HEK293 (cell line): Measurements from ENCODE around the gene C2orf49.
A peak's percentile ranks its signal among the peaks of the same experiment; 100 is the strongest.

ENCODE experiments used
- CTCF ChIA-PET: fragments of 350-600 bp; formaldehyde crosslinking; extraction: SDS; loops from one replicate; lab custom pipeline; 2021; ENCODE audit warnings: antibody characterized with exemption; lab: Yijun Ruan, JAX
- POLR2A ChIA-PET: fragments of 300-600 bp; formaldehyde crosslinking; extraction: SDS; loops from one replicate; lab custom pipeline; 2020; ENCODE audit warnings: antibody characterized with exemption, inconsistent platforms; lab: Yijun Ruan, JAX
- H3K27ac ChIP-seq: fragments of 200-500 bp; sonication (Bioruptor generic); 2 replicates; pipeline ENCODE4 v1.5.1; 2014; ENCODE audit warnings: low read depth, low read length, control low read depth, inconsistent platforms; ENCODE audit errors: extremely low read depth
- H3K36me3 ChIP-seq, 2 experiments: fragments of 200-500 bp in 1 of 2; sonication (Bioruptor generic) in 1 of 2; 1 replicate in 1 of 2; 2 replicates in 1 of 2; pipeline ENCODE4 v1.5.1; 2014 to 2017; ENCODE audit warnings: inconsistent platforms in 2 of 2, low read length in 2 of 2; ENCODE audit not compliant: control insufficient read depth in 2 of 2, insufficient read depth in 1 of 2
- H3K4me1 ChIP-seq: fragments of 200-500 bp; sonication (Bioruptor generic); 2 replicates; pipeline ENCODE4 v1.5.1; 2014; ENCODE audit warnings: mild to moderate bottlenecking, low read length, inconsistent platforms; ENCODE audit not compliant: control insufficient read depth, insufficient read depth
- H3K4me3 ChIP-seq: 2 replicates; pipeline ENCODE4 v1.5.1; 2011; ENCODE audit warnings: low read depth, mild to moderate bottlenecking, control low read depth, low read length, moderate library complexity
- H3K9me3 ChIP-seq: fragments of 200-500 bp; sonication (Bioruptor generic); 2 replicates; pipeline ENCODE4 v1.5.1; 2014; ENCODE audit warnings: low read depth, low read length, inconsistent platforms; ENCODE audit not compliant: control insufficient read depth, insufficient read depth
- GLI2 ChIP-seq: fragments of 450-650 bp; formaldehyde crosslinking; IDR thresholded peaks from 2 replicates; pipeline ENCODE4; 2017; ENCODE audit warnings: missing biosample characterization, missing genetic modification characterization, low read depth, borderline replicate concordance
- GLI4 ChIP-seq: fragments of 450-650 bp; formaldehyde crosslinking; IDR thresholded peaks from 2 replicates; pipeline ENCODE4 v1.5.1; 2016; ENCODE audit warnings: missing biosample characterization, missing genetic modification characterization
- GLIS1 ChIP-seq: fragments of 450-650 bp; formaldehyde crosslinking; IDR thresholded peaks from 2 replicates; pipeline ENCODE4 v1.5.1; 2016; ENCODE audit warnings: missing biosample characterization, missing genetic modification characterization
- HOXA7 ChIP-seq: sonication (generic); formaldehyde crosslinking; IDR thresholded peaks from 2 replicates; pipeline ENCODE4 v1.8.1; 2022; ENCODE audit warnings: missing genetic modification reagents, borderline replicate concordance
- KLF1 ChIP-seq: fragments of 450-650 bp; formaldehyde crosslinking; IDR thresholded peaks from 2 replicates; pipeline ENCODE4 v1.5.1; 2016; ENCODE audit warnings: missing biosample characterization, missing genetic modification characterization
- KLF16 ChIP-seq: fragments of 450-650 bp; formaldehyde crosslinking; IDR thresholded peaks from 2 replicates; pipeline ENCODE4 v1.5.1; 2017; ENCODE audit warnings: missing biosample characterization, missing genetic modification characterization
- MEIS1 ChIP-seq: sonication (generic); formaldehyde crosslinking; IDR thresholded peaks from 2 replicates; pipeline ENCODE4 v1.8.1; 2022; ENCODE audit warnings: missing genetic modification reagents, mild to moderate bottlenecking, borderline replicate concordance
- REPIN1 ChIP-seq: fragments of 450-650 bp; formaldehyde crosslinking; IDR thresholded peaks from 2 replicates; pipeline ENCODE4 v1.5.1; 2017; ENCODE audit warnings: missing biosample characterization, missing genetic modification characterization, low read depth
- YY1 ChIP-seq: fragments of 450-650 bp; formaldehyde crosslinking; IDR thresholded peaks from 2 replicates; pipeline ENCODE4 v1.5.1; 2018; ENCODE audit warnings: missing biosample characterization, missing genetic modification characterization
- ZBTB8A ChIP-seq: fragments of 450-650 bp; formaldehyde crosslinking; IDR thresholded peaks from 2 replicates; pipeline ENCODE4 v1.5.1; 2016; ENCODE audit warnings: missing biosample characterization, missing genetic modification characterization
- ZFP37 ChIP-seq: fragments of 450-650 bp; formaldehyde crosslinking; IDR thresholded peaks from 2 replicates; pipeline ENCODE4 v1.5.1; 2016; ENCODE audit warnings: missing biosample characterization, missing genetic modification characterization
- ZIC2 ChIP-seq: fragments of 450-650 bp; formaldehyde crosslinking; IDR thresholded peaks from 2 replicates; pipeline ENCODE4 v1.5.1; 2016; ENCODE audit warnings: missing biosample characterization, missing genetic modification characterization
- ZNF112 ChIP-seq: fragments of 450-650 bp; formaldehyde crosslinking; IDR thresholded peaks from 2 replicates; pipeline ENCODE4 v1.5.0; 2017; ENCODE audit warnings: missing biosample characterization, missing genetic modification characterization
- ZNF157 ChIP-seq: fragments of 450-650 bp; formaldehyde crosslinking; IDR thresholded peaks from 2 replicates; pipeline ENCODE4 v1.5.1; 2016; ENCODE audit warnings: missing biosample characterization, missing genetic modification characterization
- ZNF214 ChIP-seq: fragments of 450-650 bp; formaldehyde crosslinking; IDR thresholded peaks from 2 replicates; pipeline ENCODE4 v1.5.1; 2017; ENCODE audit warnings: missing biosample characterization, mild to moderate bottlenecking, missing genetic modification characterization, borderline replicate concordance
- ZNF404 ChIP-seq: fragments of 450-650 bp; formaldehyde crosslinking; IDR thresholded peaks from 2 replicates; pipeline ENCODE4 v1.5.1; 2017; ENCODE audit warnings: missing biosample characterization, missing genetic modification characterization
- ZNF48 ChIP-seq: fragments of 450-650 bp; formaldehyde crosslinking; IDR thresholded peaks from 2 replicates; pipeline ENCODE4 v1.5.1; 2016; ENCODE audit warnings: missing biosample characterization, missing genetic modification characterization
- ZNF529 ChIP-seq: fragments of 450-650 bp; formaldehyde crosslinking; IDR thresholded peaks from 2 replicates; pipeline ENCODE4 v1.5.1; 2017; ENCODE audit warnings: missing genetic modification characterization, missing biosample characterization; ENCODE audit not compliant: insufficient replicate concordance
- ZNF558 ChIP-seq: fragments of 450-650 bp; formaldehyde crosslinking; IDR thresholded peaks from 2 replicates; pipeline ENCODE4 v1.5.1; 2016; ENCODE audit warnings: missing biosample characterization, missing genetic modification characterization
- ZNF560 ChIP-seq: fragments of 450-650 bp; formaldehyde crosslinking; IDR thresholded peaks from 2 replicates; pipeline ENCODE4 v1.5.1; 2017; ENCODE audit warnings: missing biosample characterization, missing genetic modification characterization, borderline replicate concordance
- ZNF621 ChIP-seq: fragments of 450-650 bp; formaldehyde crosslinking; IDR thresholded peaks from 2 replicates; pipeline ENCODE4 v1.5.1; 2017; ENCODE audit warnings: missing biosample characterization, missing genetic modification characterization
- ZNF623 ChIP-seq: fragments of 450-650 bp; formaldehyde crosslinking; IDR thresholded peaks from 2 replicates; pipeline ENCODE4 v1.5.1; 2016; ENCODE audit warnings: missing biosample characterization, missing genetic modification characterization
- ZNF626 ChIP-seq: fragments of 450-650 bp; sonication (Bioruptor Pico); formaldehyde crosslinking; IDR thresholded peaks from 2 replicates; pipeline ENCODE4 v1.5.1; 2018; ENCODE audit warnings: missing biosample characterization, missing genetic modification characterization, inconsistent platforms
- ZNF660 ChIP-seq: fragments of 450-650 bp; IDR thresholded peaks from 2 replicates; pipeline ENCODE4 v1.5.1; 2018; ENCODE audit warnings: missing biosample characterization, mild to moderate bottlenecking, missing genetic modification characterization
- ZNF701 ChIP-seq: fragments of 450-650 bp; formaldehyde crosslinking; IDR thresholded peaks from 2 replicates; pipeline ENCODE4 v1.5.1; 2016; ENCODE audit warnings: missing biosample characterization, missing genetic modification characterization
- TF ChIP-seq, protein P1 (sequence below): fragments of 450-650 bp; formaldehyde crosslinking; IDR thresholded peaks from 2 replicates; pipeline ENCODE4 v1.5.1; 2016; ENCODE audit warnings: missing biosample characterization, missing genetic modification characterization, low read depth
- TF ChIP-seq, protein P2 (sequence below): IDR thresholded peaks from 2 replicates; pipeline ENCODE4 v1.6.1; 2011; ENCODE audit warnings: mild to moderate bottlenecking, low read depth, low read length, borderline replicate concordance
- TF ChIP-seq, protein P3 (sequence below): fragments of 450-650 bp; formaldehyde crosslinking; optimal IDR thresholded peaks from 2 replicates; pipeline ENCODE3; 2016; ENCODE audit warnings: missing biosample characterization, mild to moderate bottlenecking, missing genetic modification characterization

The C2orf49 gene

DNA sequence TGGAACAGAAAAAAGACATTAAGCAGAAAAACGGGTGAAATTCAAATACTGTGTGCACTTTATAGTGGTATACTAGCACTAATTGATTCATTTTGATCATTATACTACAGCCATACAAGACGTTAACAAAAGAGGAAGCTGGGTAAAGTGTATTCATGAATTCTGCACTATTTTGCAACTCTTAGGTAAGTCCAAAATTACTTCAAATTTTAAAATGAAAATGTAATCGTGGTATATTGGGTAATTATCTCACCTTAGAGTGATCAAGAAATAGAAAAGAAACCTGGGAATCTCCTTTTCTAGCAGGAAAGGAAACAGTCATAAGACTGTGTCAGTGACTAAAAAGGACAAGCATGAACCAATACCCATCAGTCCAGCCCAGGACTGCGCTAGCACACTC, 13.2 kb upstream of the C2orf49 start:
- POLR2A ChIA-PET = no interaction called here

DNA sequence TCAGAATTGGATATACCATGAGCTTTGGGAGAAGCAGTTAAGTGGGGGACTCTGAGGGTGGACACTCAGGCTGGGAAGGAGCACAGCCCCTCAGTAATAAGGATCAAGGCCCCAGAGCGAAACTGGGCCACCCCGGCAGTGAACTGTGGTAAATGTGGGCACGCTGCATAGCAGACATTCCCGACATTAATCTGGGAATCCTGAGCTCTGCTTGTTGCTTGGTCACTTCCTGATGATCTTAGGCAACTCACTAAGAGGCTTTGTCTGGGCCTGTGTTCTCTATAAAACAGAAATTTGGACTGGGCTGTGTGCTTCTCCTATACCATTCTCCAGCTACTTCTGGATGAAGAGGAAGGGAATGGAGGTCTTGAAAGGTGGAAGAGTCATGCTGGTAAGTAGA, 12.6 kb upstream of the C2orf49 start:
- POLR2A ChIA-PET = no interaction called here
- CTCF ChIA-PET = interaction anchor here (0.9 to 1.0 kb wide), 2 partner anchors 21 to 30 kb away, joined by 3 to 5 read pairs; no protein-coding TSS in a partner anchor
- Histone ChIP-seq H3K4me1 (peaks cover 12% of the 10 kb centered on the region), H3K27ac (no peak overlapping the region), H3K4me3 (no peak overlapping the region), H3K36me3 (peaks cover 0 to 5% of the 10 kb centered on the region in 2 experiments; a peak in 1 of 3 replicates), H3K9me3 (no peaks in the 10 kb centered on the region)
- TF ChIP-seq GLI4 (tag by site-specific recombination) = no peak
- no peak for TF ChIP-seq ZNF701 (tag by site-specific recombination)
- TF ChIP-seq ZNF560 (tag by site-specific recombination) = no peak
- TF ChIP-seq, protein P1, sequence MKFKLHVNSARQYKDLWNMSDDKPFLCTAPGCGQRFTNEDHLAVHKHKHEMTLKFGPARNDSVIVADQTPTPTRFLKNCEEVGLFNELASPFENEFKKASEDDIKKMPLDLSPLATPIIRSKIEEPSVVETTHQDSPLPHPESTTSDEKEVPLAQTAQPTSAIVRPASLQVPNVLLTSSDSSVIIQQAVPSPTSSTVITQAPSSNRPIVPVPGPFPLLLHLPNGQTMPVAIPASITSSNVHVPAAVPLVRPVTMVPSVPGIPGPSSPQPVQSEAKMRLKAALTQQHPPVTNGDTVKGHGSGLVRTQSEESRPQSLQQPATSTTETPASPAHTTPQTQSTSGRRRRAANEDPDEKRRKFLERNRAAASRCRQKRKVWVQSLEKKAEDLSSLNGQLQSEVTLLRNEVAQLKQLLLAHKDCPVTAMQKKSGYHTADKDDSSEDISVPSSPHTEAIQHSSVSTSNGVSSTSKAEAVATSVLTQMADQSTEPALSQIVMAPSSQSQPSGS = no peak
- no peak for TF ChIP-seq MEIS1
- no peak for TF ChIP-seq HOXA7
- no peak for TF ChIP-seq ZFP37
- no peak for TF ChIP-seq KLF1 (tag by site-specific recombination)
- no peak for TF ChIP-seq ZNF404 (tag by site-specific recombination)
- no peak for TF ChIP-seq ZNF112
- TF ChIP-seq, protein P2, sequence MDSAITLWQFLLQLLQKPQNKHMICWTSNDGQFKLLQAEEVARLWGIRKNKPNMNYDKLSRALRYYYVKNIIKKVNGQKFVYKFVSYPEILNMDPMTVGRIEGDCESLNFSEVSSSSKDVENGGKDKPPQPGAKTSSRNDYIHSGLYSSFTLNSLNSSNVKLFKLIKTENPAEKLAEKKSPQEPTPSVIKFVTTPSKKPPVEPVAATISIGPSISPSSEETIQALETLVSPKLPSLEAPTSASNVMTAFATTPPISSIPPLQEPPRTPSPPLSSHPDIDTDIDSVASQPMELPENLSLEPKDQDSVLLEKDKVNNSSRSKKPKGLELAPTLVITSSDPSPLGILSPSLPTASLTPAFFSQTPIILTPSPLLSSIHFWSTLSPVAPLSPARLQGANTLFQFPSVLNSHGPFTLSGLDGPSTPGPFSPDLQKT = no peak
- no peak for TF ChIP-seq ZNF623 (tag by site-specific recombination)
- TF ChIP-seq REPIN1 (tag by site-specific recombination) = no peak
- TF ChIP-seq, all 188 proteins: peak for 0

More for the DNA sequence above, 13.2 kb upstream of the C2orf49 start:
- no peak overlapping the region for H3K4me3 ChIP-seq
- no peak overlapping the region for H3K27ac ChIP-seq
- peaks cover 12% of the 10 kb centered on the region for H3K4me1 ChIP-seq
- peaks cover 0 to 5% of the 10 kb centered on the region in 2 experiments; a peak in 1 of 3 replicates for H3K36me3 ChIP-seq
- CTCF ChIA-PET = interaction anchor here (1.0 kb wide), 1 partner anchor 21 kb away, joined by 3 read pairs; no protein-coding TSS in a partner anchor
- TF ChIP-seq ZNF48 (no peak), ZNF660 (no peak), YY1 (tag by site-specific recombination) (no peak), ZBTB8A (tag by site-specific recombination) (no peak), ZNF621 (tag by site-specific recombination) (no peak), KLF16 (tag by site-specific recombination) (no peak)
- TF ChIP-seq, protein P3, sequence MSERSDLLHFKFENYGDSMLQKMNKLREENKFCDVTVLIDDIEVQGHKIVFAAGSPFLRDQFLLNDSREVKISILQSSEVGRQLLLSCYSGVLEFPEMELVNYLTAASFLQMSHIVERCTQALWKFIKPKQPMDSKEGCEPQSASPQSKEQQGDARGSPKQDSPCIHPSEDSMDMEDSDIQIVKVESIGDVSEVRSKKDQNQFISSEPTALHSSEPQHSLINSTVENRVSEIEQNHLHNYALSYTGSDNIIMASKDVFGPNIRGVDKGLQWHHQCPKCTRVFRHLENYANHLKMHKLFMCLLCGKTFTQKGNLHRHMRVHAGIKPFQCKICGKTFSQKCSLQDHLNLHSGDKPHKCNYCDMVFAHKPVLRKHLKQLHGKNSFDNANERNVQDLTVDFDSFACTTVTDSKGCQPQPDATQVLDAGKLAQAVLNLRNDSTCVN (tag by site-specific recombination) = no peak
- TF ChIP-seq, all 188 proteins: peak for 0
- H3K9me3 ChIP-seq = no peaks in the 10 kb centered on the region

DNA sequence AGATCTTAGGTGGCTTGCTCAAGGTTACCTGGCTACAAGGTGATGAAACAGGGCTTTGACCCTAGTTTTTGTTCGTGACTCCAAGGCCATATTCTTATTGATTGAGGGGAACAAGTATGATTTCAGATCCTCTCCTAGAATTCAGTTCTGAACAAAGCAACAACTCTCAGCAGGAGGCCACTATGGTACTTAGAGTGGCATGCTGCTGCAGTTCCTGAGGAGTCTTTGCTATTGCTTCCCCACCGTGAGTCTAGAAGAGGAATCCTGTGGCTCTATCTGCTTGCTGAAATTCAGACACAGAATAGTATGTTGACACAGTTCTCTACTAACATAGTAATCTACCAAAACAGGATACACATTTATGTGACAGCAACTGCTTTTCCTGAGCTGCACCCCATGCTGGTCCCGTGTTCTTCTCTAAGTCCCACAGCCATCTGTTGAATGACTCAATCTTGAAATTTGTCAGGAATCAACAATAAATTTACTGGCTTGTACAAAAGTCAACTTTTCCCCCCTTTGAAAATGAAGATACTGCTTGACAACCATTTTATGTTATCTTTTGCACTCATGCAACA, 11.9 kb upstream of the C2orf49 start:
- H3K27ac ChIP-seq = no peak overlapping the region
- CTCF ChIA-PET = interaction anchor here (0.9 kb wide), 1 partner anchor 31 kb away, joined by 5 read pairs; no protein-coding TSS in a partner anchor
- peaks cover 8% of the 10 kb centered on the region for H3K4me1 ChIP-seq
- no peak overlapping the region for H3K4me3 ChIP-seq
- peaks cover 0 to 5% of the 10 kb centered on the region in 2 experiments; a peak in 1 of 3 replicates for H3K36me3 ChIP-seq
- POLR2A ChIA-PET = no interaction called here
- H3K9me3 ChIP-seq = no peaks in the 10 kb centered on the region
- TF ChIP-seq ZNF558 (tag by site-specific recombination) (no peak), ZNF660 (no peak), ZNF701 (tag by site-specific recombination) (no peak), ZNF214 (no peak), ZNF157 (tag by site-specific recombination) (no peak), GLIS1 (tag by site-specific recombination) (no peak), ZNF529 (tag by site-specific recombination) (no peak), ZNF626 (tag by site-specific recombination) (no peak), ZFP37 (no peak), GLI2 (no peak), ZIC2 (peak; percentile 55)
